ENCODE data around the gene MOCS3.

DNA sequence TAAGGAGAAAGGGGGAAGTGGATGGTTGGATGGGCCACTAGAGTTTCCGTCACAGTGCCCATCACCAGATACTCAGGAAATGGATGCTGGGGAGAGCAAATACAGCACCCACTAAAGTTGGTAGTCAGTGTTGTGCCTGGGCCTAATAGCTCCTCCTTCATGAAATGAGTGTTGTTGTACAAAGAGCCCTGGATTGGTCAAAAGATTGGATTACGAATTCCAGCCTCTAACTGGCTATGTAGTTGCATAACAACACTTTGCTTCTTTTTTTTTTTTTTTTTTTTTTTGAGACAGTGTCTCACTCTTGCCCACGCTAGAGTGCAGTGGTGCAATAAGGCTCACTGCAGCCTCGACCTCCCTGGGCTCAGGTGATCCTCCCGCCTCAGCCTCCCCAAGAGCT lies 36.9 kb downstream of the MOCS3 start:
- TF ChIP-seq EZH2 (IDR thresholded peaks at IDR 0.05): no peak
- TF ChIP-seq, protein P1, sequence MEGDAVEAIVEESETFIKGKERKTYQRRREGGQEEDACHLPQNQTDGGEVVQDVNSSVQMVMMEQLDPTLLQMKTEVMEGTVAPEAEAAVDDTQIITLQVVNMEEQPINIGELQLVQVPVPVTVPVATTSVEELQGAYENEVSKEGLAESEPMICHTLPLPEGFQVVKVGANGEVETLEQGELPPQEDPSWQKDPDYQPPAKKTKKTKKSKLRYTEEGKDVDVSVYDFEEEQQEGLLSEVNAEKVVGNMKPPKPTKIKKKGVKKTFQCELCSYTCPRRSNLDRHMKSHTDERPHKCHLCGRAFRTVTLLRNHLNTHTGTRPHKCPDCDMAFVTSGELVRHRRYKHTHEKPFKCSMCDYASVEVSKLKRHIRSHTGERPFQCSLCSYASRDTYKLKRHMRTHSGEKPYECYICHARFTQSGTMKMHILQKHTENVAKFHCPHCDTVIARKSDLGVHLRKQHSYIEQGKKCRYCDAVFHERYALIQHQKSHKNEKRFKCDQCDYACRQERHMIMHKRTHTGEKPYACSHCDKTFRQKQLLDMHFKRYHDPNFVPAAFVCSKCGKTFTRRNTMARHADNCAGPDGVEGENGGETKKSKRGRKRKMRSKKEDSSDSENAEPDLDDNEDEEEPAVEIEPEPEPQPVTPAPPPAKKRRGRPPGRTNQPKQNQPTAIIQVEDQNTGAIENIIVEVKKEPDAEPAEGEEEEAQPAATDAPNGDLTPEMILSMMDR (IDR thresholded peaks at IDR 0.05): no peak

Measured in neural progenitor cell (in vitro differentiated cells).